Measurements from ENCODE around the gene PRMT7. TPM values are rescaled to one million over a fixed set of nuclear protein-coding genes. Genes with fewer than 3 reads are reported as not detected.

Gene PRMT7
- total and polyA plus RNA-seq, 2 donors (not counting 1 experiment from before 2014, with no cell fraction given): 76.9 to 80.4 TPM

DNA sequence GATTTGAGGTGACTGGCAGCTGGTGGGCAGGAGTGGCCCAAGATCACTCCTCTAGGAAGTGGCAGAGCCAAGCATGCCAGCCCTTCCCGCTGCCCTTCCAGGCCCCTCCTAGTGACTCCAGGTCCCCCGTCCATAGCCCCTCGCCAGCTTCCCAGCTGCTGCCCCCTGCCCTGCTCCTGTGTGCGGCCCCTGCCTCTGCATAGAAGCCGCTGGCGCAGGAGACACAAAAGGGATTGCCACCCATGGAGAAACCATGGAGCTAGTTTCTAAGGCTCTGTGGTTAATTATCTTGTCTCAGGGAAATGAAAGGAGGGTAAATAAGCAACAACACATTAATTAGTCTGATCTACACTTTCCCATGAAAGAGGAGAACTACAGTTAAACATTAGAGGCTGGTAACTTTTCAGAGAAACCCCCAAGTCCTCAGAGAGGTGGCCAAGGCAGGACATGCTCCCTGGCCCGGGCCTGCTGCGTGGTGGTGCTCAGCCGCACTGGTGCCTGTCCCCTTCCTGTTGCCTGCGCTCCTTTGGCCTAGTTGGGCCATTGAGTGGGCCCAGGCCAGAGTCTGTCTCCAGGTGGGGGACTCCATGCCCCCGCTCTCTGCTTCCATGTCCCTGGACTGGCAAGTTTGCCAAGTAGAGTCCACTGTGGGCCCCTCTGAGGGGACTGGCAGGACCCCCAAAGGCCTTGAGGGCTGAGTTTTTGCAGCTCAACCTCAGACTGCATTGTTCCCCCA is 65.2 kb downstream of the PRMT7 start:
- H4K20me1 ChIP-seq (ENCODE audit: control insufficient read depth, insufficient read depth, low read length, poor library complexity, severe bottlenecking): no peaks in the 10 kb centered on the region
- POLR2A ChIA-PET: no interaction called here
- H2AFZ ChIP-seq (ENCODE audit: insufficient read depth, low read depth, low read length, poor library complexity, severe bottlenecking): no peak overlapping the region
- Mint-ChIP-seq H3K4me3 (no peak overlapping the region), H3K27me3 (peaks cover 3% of the 10 kb centered on the region), H3K27ac (no peak overlapping the region), H3K9me3 (ENCODE audit: insufficient read depth) (no peaks in the 10 kb centered on the region), H3K4me1 (peaks cover 16% of the 10 kb centered on the region)
- H3K27me3 ChIP-seq (replicated peaks in 1 of 4; ENCODE audit: control extremely low read depth in 1 of 4, control insufficient read depth in 3 of 4, insufficient read depth in 4 of 4, low read length in 3 of 4): peaks cover 0 to 3% (median 1%) of the 10 kb centered on the region in 4 experiments
- WGBS (ENCODE audit: insufficient coverage): 98% methylated on average over 10 of the region's 11 CpGs
- no peaks in the 10 kb centered on the region for H3K9me3 ChIP-seq (ENCODE audit: control extremely low read depth in 1 of 3, control insufficient read depth in 2 of 3, insufficient read depth in 1 of 3, low read length in 2 of 3)
- no peak overlapping the region for H3K4me2 ChIP-seq (replicated peaks; ENCODE audit: low read depth, low read length, poor library complexity, severe bottlenecking)
- CTCF ChIA-PET: no interaction called here
- H3K9ac ChIP-seq (ENCODE audit: low read length): no peak overlapping the region
- H3K36me3 ChIP-seq (replicated peaks in 1 of 2; ENCODE audit: control extremely low read depth in 1 of 2, control insufficient read depth in 1 of 2, extremely low read depth in 1 of 2, insufficient read depth in 2 of 2, low read length in 1 of 2): no peaks in the 10 kb centered on the region
- no peaks in the 10 kb centered on the region for H3K79me2 ChIP-seq (ENCODE audit: control insufficient read depth, insufficient read depth, low read length)
- H3K27ac ChIP-seq (ENCODE audit: low read length in 2 of 2): no peak overlapping the region
- H3K4me1 ChIP-seq (ENCODE audit: control insufficient read depth in 2 of 2, insufficient read depth in 2 of 2, low read length in 2 of 2): peaks cover 7 to 36% of the 10 kb centered on the region in 2 donors
- DNase-seq: no peak
- no peak for ATAC-seq (ENCODE audit: low read depth)
- TF ChIP-seq EZH2 (IDR thresholded peaks at IDR 0.05; ENCODE audit: borderline replicate concordance, insufficient read depth, low read depth, low read length, poor library complexity, severe bottlenecking): no peak
- TF ChIP-seq, protein P1, sequence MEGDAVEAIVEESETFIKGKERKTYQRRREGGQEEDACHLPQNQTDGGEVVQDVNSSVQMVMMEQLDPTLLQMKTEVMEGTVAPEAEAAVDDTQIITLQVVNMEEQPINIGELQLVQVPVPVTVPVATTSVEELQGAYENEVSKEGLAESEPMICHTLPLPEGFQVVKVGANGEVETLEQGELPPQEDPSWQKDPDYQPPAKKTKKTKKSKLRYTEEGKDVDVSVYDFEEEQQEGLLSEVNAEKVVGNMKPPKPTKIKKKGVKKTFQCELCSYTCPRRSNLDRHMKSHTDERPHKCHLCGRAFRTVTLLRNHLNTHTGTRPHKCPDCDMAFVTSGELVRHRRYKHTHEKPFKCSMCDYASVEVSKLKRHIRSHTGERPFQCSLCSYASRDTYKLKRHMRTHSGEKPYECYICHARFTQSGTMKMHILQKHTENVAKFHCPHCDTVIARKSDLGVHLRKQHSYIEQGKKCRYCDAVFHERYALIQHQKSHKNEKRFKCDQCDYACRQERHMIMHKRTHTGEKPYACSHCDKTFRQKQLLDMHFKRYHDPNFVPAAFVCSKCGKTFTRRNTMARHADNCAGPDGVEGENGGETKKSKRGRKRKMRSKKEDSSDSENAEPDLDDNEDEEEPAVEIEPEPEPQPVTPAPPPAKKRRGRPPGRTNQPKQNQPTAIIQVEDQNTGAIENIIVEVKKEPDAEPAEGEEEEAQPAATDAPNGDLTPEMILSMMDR (IDR thresholded peaks at IDR 0.05): no peak
- no peak overlapping the region for H3K4me3 ChIP-seq (ENCODE audit: control extremely low read depth in 1 of 5, extremely low read depth in 1 of 5, insufficient read depth in 1 of 5, low read depth in 2 of 5, low read length in 4 of 5)
- intact Hi-C loops (cut with micrococcal nuclease): no loop called here

DNA sequence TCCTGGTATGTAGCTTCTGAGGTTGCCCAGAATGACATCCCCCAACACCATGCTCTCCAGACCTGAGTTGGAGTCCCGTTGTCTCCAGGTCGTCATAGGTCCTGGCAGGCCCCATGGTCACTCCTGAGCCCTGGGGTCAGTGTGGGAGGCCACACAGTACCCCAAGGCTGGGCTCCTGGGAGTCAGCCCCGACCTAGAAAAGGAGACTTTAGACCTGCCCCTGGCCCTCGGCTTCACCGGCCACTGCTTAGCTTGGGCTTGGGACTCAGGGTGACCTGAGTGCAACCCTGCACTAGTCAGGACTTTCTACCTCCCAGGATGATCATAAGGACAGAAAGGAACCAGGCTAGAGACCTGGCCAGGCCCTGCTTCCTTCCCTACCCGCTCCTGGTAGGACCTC is 65.8 kb downstream of the PRMT7 start:
- WGBS (ENCODE audit: insufficient coverage): 91% methylated on average over 6 of the region's 6 CpGs
- Histone ChIP-seq H3K9me3 (ENCODE audit: control extremely low read depth in 1 of 3, control insufficient read depth in 2 of 3, insufficient read depth in 1 of 3, low read length in 2 of 3) (no peaks in the 10 kb centered on the region), H3K4me2 (replicated peaks; ENCODE audit: low read depth, low read length, poor library complexity, severe bottlenecking) (no peak overlapping the region), H3K4me3 (ENCODE audit: control extremely low read depth in 1 of 5, extremely low read depth in 1 of 5, insufficient read depth in 1 of 5, low read depth in 2 of 5, low read length in 4 of 5) (no peak overlapping the region), H3K27ac (ENCODE audit: low read length in 2 of 2) (no peak overlapping the region), H3K4me1 (ENCODE audit: control insufficient read depth in 2 of 2, insufficient read depth in 2 of 2, low read length in 2 of 2) (peaks cover 9 to 36% of the 10 kb centered on the region in 2 donors), H3K9ac (ENCODE audit: low read length) (no peak overlapping the region), H2AFZ (ENCODE audit: insufficient read depth, low read depth, low read length, poor library complexity, severe bottlenecking) (no peak overlapping the region), H3K36me3 (replicated peaks in 1 of 2; ENCODE audit: control extremely low read depth in 1 of 2, control insufficient read depth in 1 of 2, extremely low read depth in 1 of 2, insufficient read depth in 2 of 2, low read length in 1 of 2) (no peaks in the 10 kb centered on the region), H4K20me1 (ENCODE audit: control insufficient read depth, insufficient read depth, low read length, poor library complexity, severe bottlenecking) (no peaks in the 10 kb centered on the region), H3K79me2 (ENCODE audit: control insufficient read depth, insufficient read depth, low read length) (no peaks in the 10 kb centered on the region), H3K27me3 (replicated peaks in 1 of 4; ENCODE audit: control extremely low read depth in 1 of 4, control insufficient read depth in 3 of 4, insufficient read depth in 4 of 4, low read length in 3 of 4) (peaks cover 0 to 3% (median 1%) of the 10 kb centered on the region in 4 experiments)
- no peak overlapping the region for H3K27ac Mint-ChIP-seq
- peaks cover 22% of the 10 kb centered on the region for H3K4me1 Mint-ChIP-seq
- ATAC-seq (ENCODE audit: low read depth) (no peak), DNase-seq (no peak)
- POLR2A ChIA-PET: no interaction called here
- H3K4me3 Mint-ChIP-seq: no peak overlapping the region
- TF ChIP-seq EZH2 (IDR thresholded peaks at IDR 0.05; ENCODE audit: borderline replicate concordance, insufficient read depth, low read depth, low read length, poor library complexity, severe bottlenecking): no peak
- TF ChIP-seq, protein P1 (IDR thresholded peaks at IDR 0.05): no peak
- H3K27me3 Mint-ChIP-seq: peaks cover 3% of the 10 kb centered on the region
- no peaks in the 10 kb centered on the region for H3K9me3 Mint-ChIP-seq (ENCODE audit: insufficient read depth)
- intact Hi-C loops (cut with micrococcal nuclease): no loop called here
- CTCF ChIA-PET: no interaction called here
